ENCODE measurements around the gene NBR1. TPM values are rescaled to one million over a fixed set of nuclear protein-coding genes. Genes with fewer than 3 reads are reported as not detected.
"Not testable (repeated sequence)": the region's sequence is repeated elsewhere in the genome, so short reads cannot be mapped to it uniquely, and the experiment has no call there.

The NBR1 gene
- total and polyA plus RNA-seq, 7 donors = 50.9 to 98.1 (median 77.9) TPM

DNA sequence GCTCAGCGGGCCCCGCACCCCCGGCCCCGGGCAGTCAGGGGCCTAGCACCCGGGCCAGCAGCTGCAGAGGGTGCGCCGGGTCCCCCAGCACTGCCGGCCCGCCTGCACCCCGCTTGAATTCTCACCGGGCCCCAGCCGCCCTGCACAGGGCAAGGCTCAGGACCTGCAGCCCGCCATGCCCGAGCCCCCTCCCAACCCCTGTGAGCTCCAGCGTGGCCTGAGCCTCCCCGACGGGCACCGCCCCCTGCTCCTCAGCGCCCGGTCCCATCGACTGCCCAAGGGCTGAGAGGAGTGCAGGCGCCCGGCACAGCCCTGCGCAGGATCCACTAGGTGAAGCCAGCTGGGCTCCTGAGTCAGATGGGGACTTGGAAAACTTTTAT lies 44.1 kb upstream of the NBR1 start:
- Histone ChIP-seq H3K4me1 (peaks cover 0 to 24% (median 20%) of the 10 kb centered on the region in 4 donors), H3K27me3 (no peaks in the 10 kb centered on the region), H3K9me3 (no peaks in the 10 kb centered on the region), H3K4me3 (no peak overlapping the region), H3K27ac (no peak overlapping the region), H3K36me3 (peaks cover 0 to 2% (median 0%) of the 10 kb centered on the region in 4 donors)
- intact Hi-C loops (cut with DNase I) = loop anchor here (5.0 kb wide), 1 partner anchor 100 kb away; the partner anchor contains the start of gene RND2
- 97% methylated on average over 24 of the region's 24 CpGs for WGBS, 2 donors
- TF ChIP-seq, protein P1, sequence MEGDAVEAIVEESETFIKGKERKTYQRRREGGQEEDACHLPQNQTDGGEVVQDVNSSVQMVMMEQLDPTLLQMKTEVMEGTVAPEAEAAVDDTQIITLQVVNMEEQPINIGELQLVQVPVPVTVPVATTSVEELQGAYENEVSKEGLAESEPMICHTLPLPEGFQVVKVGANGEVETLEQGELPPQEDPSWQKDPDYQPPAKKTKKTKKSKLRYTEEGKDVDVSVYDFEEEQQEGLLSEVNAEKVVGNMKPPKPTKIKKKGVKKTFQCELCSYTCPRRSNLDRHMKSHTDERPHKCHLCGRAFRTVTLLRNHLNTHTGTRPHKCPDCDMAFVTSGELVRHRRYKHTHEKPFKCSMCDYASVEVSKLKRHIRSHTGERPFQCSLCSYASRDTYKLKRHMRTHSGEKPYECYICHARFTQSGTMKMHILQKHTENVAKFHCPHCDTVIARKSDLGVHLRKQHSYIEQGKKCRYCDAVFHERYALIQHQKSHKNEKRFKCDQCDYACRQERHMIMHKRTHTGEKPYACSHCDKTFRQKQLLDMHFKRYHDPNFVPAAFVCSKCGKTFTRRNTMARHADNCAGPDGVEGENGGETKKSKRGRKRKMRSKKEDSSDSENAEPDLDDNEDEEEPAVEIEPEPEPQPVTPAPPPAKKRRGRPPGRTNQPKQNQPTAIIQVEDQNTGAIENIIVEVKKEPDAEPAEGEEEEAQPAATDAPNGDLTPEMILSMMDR (IDR thresholded peaks at IDR 0.05) = no peak
- TF ChIP-seq POLR2A (IDR thresholded peaks at IDR 0.05) (no peak), EP300 (IDR thresholded peaks at IDR 0.05) (no peak), POLR2AphosphoS5 (IDR thresholded peaks at IDR 0.05) (no peak)
- peak; percentile 53 for DNase-seq

DNA sequence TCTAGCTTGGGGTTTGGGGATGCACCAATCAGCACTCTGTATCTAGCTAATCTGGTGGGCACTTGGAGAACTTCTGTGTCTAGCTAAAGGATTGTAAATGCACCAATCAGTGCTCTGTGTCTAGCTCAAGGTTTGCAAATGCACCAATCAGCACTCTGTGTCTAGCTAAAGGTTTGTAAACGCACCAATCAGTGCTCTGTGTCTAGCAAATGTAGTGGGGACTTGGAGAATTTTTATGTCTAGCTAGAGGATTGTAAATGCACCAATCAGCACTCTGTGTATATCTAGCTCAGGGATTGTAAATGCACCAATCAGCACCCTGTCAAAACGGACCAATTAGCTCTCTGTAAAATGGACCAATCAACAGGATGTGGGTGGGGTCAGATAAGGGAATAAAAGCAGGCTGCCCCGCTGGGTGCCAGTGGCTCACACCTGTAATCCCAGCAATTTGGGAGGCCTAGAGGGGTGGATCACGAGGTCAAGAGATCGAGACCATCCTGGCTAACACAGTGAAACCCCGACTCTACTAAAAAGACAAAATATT lies 43.6 kb upstream of the NBR1 start:
- 90 to 95% methylated on average over 6 of the region's 6 CpGs for WGBS, 2 donors
- not testable (repeated sequence) for H3K27me3 ChIP-seq, H3K36me3 ChIP-seq, DNase-seq, H3K9me3 ChIP-seq, H3K27ac ChIP-seq, H3K4me3 ChIP-seq
- H3K4me1 ChIP-seq = peaks cover 0 to 24% (median 20%) of the 10 kb centered on the region in 4 donors
- intact Hi-C loops (cut with DNase I) = loop anchor here (5.0 kb wide), 1 partner anchor 100 kb away; the partner anchor contains the start of gene RND2

DNA sequence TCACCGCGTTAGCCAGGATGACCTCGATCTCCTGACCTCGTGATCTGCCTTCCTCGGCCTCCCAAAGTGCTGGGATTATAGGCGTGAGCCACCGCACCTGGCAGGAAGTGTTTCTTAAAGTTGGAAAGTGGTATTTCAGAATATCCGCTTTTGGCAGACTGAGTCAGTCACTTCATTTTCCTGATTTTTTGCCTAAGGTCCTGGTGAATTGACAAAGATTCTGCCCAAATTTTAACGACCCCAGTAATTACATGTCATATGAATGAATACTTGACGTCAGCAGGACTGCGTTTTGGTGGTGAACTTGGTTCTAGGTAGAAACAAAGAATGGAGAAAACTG lies 41.4 kb upstream of the NBR1 start:
- 89 to 90% methylated on average over 11 of the region's 11 CpGs for WGBS, 2 donors
- no peak for TF ChIP-seq POLR2A (IDR thresholded peaks at IDR 0.05)
- TF ChIP-seq, protein P1 (IDR thresholded peaks at IDR 0.05) = no peak
- TF ChIP-seq EP300 (IDR thresholded peaks at IDR 0.05) = no peak
- TF ChIP-seq POLR2AphosphoS5 (IDR thresholded peaks at IDR 0.05) = no peak
- peaks cover 0 to 18% (median 14%) of the 10 kb centered on the region in 4 donors for H3K4me1 ChIP-seq
- H3K4me3 ChIP-seq = no peak overlapping the region
- intact Hi-C loops (cut with DNase I) = loop anchor here (5.0 kb wide), 1 partner anchor 102 kb away; the partner anchor contains the start of gene RND2
- no peaks in the 10 kb centered on the region for H3K27me3 ChIP-seq
- H3K9me3 ChIP-seq = no peaks in the 10 kb centered on the region
- peak overlapping the region in 3 of 4 donors; percentile 9 to 60 (median 28) for H3K27ac ChIP-seq
- H3K36me3 ChIP-seq = peaks cover 0 to 29% (median under 1%) of the 10 kb centered on the region in 4 donors
- DNase-seq = no peak

DNA sequence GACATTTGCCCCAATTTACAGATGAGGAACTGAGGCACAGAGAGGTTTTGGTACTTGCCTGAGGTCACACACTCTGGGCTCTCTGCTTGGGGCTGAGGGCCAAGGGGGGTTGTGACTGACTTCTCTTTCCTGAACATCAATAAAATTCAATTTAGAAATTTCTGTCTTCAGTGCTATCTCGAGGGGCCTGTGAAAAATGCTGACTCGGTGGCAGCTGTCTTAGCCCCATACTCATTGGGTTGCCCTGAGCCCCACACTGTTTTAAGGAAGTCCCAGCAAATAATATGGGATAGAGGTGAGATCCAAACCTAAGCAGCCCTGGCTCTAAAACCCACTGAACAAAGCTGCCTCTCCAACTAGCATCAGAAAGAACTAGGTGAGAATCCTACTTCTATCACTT lies 38.9 kb upstream of the NBR1 start:
- WGBS, 2 donors = 90 to 93% methylated on average over 2 of the region's 2 CpGs
- DNase-seq = peak; percentile 25
- Histone ChIP-seq H3K9me3 (no peaks in the 10 kb centered on the region), H3K4me1 (no peaks in the 10 kb centered on the region), H3K36me3 (peaks cover 0 to 38% (median 3%) of the 10 kb centered on the region in 4 donors), H3K27ac (no peak overlapping the region), H3K4me3 (no peak overlapping the region), H3K27me3 (no peaks in the 10 kb centered on the region)
- intact Hi-C loops (cut with DNase I) = no loop called here
- TF ChIP-seq EP300 (IDR thresholded peaks at IDR 0.05) = no peak
- TF ChIP-seq POLR2A (IDR thresholded peaks at IDR 0.05) = no peak
- no peak for TF ChIP-seq POLR2AphosphoS5 (IDR thresholded peaks at IDR 0.05)
- TF ChIP-seq, protein P1 (IDR thresholded peaks at IDR 0.05) = no peak

DNA sequence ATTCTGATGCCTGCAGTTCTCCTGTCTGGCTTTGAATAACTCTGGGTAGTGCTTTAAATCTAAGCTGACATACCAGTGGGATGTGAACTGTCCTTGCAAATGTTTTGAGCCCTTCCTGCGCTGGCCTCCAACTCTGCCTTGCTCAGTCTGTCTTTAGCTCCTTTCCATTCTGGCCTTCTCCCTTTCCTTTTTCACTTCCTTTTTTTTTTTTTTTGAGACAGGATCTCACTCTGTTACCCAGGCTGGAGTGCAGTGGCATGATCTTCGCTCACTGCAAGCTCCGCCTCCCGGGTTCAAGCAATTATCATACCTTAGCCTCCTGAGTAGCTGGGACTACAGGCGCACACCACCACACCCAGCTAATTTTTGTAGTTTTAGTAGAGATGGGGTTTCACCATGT lies 37.6 kb upstream of the NBR1 start:
- H3K4me3 ChIP-seq; intact Hi-C loops (cut with DNase I); H3K4me1 ChIP-seq; H3K9me3 ChIP-seq; H3K27ac ChIP-seq; H3K27me3 ChIP-seq: not testable (repeated sequence)
- WGBS, 2 donors = 94 to 95% methylated on average over 5 of the region's 5 CpGs
- H3K36me3 ChIP-seq = peaks cover 0 to 38% (median 3%) of the 10 kb centered on the region in 4 donors
- peak; percentile 18 for DNase-seq

Measured in sigmoid colon (tissue), 7 donors.